NCI-H2081 treated with DMSO at 0.1 percent for 48 hours (cell line): Measurements from ENCODE around the gene PTGIR.
"Not testable (repeated sequence)": the region's sequence is repeated elsewhere in the genome, so short reads cannot be mapped to it uniquely, and the experiment has no call there.

Experiments used
- DNase-seq: peaks from one replicate; lab custom pipeline; 2025; lab: John Stamatoyannopoulos, UW

The PTGIR gene

DNA sequence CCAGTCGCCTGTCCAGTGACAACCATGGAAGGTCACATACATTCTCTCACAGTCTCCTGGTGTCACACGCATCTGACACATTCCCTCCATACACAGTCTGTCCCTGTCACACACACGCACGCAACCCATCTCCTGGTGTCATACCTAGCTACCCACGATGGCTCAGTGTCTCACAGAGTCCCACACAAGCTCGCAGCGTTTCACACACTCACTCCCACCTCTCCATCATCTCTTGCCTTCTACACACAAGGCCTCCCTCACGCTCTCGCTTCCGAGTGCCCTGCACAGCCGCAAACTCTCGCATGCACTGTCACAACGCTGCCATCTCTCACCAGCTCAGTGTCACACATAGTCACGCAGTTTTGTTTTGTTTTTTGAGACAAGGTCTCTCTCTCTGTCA lies 12.3 kb upstream of the PTGIR start:
- DNase-seq, result no peak

- DNase-seq, result no peak
Observed at GRCh38 chr19:46635920-46636761, 11.3 kb upstream of the PTGIR start, which contains the start of gene GNG8. Gene GNG8 (minus strand): TSS chr19:46636202. CDS start chr19:46634682, 1,520 bp downstream.

DNA sequence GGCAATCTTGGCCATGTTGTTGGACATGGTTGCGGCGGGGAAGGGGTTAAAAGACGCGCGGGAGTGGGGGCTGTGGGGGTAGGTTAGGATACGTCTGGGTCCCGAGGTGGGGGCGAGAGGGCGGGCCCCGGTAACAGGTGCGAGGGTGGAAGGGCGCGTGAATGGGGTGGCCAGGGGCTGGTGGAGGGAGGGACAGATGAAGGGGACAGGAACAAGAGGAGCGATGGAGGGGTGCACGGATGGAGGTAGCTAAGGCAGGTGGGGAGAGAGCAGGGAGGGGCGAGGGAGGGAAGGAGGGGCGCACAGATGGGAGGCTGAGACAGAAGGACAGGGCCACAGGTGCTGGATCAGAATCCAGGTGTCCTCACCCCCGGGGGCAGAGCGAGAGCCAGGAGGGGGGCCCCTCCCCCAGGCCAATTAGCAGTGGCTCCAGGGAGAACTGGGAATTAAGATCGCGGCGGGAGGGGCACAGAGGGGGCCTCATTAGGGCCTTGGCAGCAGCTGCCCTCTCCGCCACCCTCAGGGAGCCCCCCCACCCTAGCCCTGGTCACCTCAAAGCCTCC lies 9.8 kb upstream of the PTGIR start:
- DNase-seq, result no peak

- DNase-seq, result no peak
Observed at GRCh38 chr19:46634045-46634655, 9.3 kb upstream of the PTGIR start.

DNA sequence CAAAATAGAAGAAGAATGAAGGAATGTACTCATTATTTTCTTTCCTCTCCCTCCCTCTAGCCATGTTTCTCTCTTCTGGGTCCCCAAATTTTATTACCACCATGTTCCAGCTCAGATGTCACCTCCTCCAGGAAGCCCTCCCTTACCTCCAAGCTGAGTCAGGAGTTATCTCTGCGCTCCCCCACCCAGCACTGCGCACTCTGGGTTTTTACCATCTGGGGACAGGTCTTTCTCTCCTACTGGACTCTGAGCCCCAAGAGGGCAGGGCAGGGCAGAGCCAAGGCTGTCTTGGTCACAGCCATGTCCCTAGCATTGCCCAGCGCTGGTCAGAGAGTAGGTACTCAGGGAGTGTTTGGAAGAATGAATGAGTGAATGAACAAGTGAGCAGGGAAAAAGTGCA lies 8.2 kb upstream of the PTGIR start:
- DNase-seq, result no peak

DNA sequence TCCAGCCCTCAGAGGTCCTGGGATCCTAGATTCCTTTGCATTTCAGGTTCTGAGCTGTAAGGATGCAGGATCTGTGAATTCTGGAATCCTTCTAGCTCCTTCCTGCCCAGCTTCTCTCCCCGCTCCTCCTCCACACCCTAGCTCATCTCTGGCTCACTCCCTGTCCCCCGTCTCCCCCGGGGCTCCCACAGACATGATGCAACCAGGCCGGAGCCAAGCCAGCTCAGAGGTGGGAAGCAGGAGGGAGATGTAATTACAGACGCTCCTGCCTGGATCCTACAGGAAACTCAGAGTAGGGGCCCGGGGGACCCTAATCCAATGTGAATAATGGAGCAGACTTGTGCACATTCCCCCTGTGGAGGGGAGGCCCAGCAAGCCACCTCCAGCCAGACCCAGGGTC lies 6.6 kb upstream of the PTGIR start:
- no peak for DNase-seq

DNA sequence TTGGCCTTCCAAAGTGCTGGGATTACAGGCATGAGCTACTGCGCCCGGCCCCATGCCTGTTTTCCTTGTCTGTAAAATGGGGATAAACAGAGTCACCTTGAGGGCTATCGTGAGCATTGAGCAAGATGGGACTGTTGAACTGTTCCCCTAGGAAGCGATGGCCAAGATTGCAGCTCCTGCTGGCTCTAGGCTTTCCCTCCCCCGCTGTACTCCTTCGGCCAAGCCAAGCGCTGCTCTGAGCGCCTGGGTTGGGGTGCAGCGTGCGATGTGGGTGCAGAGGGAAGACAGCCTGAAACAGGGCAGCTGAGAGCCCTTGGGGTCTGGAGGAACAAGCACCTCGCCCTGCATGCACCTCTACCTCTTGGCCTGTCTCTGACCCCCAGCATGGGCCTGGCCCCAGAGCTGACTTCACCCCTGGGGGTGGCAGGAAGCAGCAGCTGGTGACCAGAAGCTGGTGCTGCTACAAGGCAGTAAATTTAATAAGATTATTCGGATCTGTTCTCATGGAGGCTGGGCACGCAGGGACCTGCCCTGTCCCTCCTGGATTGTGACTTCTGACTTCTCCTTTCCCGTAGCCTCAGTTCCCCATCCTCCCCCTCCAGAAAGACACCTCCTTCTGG lies 5.8 kb upstream of the PTGIR start:
- DNase-seq, result no peak

- no peak for DNase-seq
Observed at GRCh38 chr19:46629546-46630025, 4.7 kb upstream of the PTGIR start.

GRCh38 chr19:46628970-46629369 lies 4.1 kb upstream of the PTGIR start:
- DNase-seq, result not testable (repeated sequence)

- DNase-seq, result no peak
Observed at GRCh38 chr19:46626446-46626845, 1.6 kb upstream of the PTGIR start.

- no peak for DNase-seq
Observed at GRCh38 chr19:46625731-46626130, 842 bp upstream of the PTGIR start.

- DNase-seq, result no peak
Observed at GRCh38 chr19:46623915-46624502, 880 bp downstream of the PTGIR start.

- no peak for DNase-seq
Observed at GRCh38 chr19:46622118-46622446, 2.8 kb downstream of the PTGIR start.

DNA sequence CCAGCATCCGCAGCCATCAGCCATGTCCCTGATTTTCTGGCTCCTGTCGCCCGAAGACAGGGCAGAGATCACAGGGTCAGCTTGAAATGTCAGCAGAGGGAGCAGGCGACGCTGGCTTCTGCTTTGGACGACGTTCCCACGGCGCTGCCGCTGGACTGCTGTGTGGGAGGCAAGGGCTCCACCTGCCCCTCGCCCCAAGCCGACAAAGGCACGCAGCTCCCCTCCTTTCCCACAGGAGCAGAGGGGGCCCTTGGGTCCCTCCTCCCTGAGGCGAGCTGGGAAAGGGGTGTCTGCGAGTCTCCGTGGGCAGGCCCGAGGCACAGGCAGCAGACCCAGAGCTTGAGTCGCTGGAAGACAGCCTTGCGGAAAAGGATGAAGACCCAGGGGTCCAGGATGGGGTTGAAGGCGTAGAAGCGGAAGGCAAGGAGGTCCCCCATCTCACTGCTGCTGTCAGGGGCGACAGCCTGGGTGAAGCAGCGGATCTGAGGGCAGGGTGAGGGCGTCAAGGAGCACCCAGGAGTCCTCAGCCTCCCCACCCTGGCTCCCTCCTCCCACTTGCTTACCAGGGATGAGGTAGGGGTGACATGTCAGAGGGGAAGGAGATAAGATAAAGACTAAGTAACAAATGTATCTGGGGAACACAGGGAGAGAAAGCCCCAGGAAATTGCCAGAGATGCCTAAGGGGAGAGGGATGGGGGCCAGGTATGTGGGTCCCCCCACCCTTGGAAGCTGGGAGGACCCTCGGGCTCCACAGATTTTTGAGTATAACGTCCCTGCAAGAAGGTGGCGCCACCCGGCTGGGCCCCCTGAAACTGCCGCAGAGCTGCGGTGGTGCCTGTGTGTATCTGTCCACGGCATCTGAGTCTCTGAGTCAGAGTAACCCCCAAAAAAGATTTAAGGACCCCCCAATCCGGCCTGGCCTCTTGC lies 3.4 kb downstream of the PTGIR start:
- DNase-seq, result no peak

DNA sequence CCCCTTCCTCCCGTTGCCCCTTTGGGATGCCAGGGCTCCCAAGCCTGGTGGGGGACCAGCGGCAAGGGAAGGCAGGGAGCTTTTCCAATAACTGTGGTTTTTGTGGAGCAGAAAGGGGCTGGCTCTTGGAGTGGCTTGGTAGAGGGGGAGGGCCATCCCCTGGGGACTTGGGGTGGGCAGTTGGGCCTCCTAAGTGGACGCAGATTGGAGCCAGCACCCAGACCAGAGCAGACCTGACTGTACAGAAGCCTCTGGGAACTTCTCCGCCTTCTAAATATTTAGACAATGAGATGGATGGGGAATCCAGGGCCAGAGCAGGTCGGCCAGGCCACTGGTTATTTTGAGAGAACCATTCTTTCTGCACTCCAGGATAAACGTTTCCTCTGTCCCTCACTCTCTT lies 4.2 kb downstream of the PTGIR start:
- DNase-seq, result no peak

DNA sequence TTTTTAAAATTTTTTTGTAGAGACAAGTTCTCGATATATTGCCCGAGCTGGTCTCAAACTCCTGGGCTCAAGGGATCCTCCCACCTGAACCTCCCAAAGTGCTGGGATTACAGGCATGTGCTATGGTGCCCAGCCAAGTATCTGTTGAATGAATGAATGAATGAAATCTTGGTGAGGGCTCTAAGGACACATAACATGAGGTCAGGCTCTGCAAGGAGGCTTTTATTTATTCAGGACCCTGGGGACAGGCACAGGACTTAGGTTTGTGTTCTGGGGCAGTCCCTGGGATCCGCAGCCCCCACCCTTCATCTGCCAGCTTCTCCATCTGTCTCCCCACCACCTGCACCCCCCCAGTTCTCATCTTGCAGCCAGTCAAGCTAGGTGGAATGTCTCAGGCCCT lies 4.6 kb downstream of the PTGIR start:
- no peak for DNase-seq

- DNase-seq, result no peak
Observed at GRCh38 chr19:46618670-46619231, 6.1 kb downstream of the PTGIR start.

DNA sequence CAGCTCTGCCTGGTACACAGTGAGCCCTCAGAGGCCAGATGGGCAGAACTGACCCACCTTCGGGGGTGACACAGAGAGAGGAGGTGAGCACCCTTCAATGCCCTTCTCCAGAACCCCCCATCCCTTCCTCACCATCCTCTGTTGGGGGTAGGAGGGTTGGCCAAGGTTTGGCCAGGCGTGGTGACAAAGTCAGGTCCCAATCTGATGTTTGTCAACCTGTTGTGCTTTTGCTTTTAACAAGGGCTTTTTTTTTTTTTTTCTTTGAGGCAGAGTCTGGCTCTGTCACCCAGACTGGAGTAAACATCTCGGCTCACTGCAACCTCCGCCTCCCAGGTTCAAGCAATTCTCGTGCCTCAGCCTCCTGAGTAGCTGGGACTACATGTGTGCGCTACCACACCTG lies 7.3 kb downstream of the PTGIR start:
- DNase-seq, result no peak

GRCh38 chr19:46616631-46617322 lies 8.1 kb downstream of the PTGIR start:
- no peak for DNase-seq

DNA sequence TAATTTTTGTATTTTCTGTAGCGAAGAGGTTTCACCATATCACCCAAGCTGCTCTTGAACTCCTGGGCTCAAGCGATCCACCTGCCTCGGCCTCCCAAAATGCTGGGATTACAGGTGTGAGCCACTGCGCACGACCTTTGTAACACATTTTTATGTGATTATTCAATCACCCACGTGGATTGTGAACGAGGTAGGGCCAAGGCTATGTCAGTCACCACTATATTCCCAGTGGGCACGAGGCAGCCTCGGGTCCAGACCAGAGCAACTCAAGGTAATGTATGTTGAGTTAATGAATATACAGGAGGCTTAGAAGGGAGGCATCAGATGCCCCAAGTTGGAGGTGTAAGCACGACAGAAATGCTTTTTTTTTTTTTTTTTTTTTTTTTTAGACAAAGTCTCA lies 8.9 kb downstream of the PTGIR start:
- no peak for DNase-seq
